ENCODE data around the gene CSMD2. TPM values are rescaled to one million over a fixed set of nuclear protein-coding genes. Genes with fewer than 3 reads are reported as not detected.

Gene CSMD2
- total and polyA plus RNA-seq, 2 of the 4 experiments (the other 2 are of a cell fraction): under 0.01 to 0.36 TPM

DNA sequence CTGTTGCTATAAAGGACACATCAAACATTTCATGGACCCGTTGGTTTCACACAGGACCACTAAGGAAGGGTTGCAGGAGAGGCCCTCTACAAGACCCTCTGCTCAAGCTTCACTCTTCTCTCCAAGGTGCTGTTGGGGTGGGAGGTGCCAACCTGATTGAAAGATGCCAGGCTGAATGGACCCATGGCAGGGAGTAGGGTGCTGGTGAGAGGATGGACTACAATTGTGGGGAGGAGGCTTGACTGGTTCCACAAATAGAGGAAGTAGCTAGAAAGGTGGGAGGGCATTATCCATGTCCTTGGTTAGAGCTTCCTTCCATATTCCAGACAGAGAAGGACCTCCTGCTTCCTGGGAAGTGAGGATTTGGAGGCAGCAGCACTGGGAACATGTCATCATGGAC lies 468.7 kb downstream of the CSMD2 start:
- no peak overlapping the region for H2BK5ac ChIP-seq (ENCODE audit: low read depth, low read length, poor library complexity, severe bottlenecking)
- in situ Hi-C loops (cut with MboI; ENCODE audit: low sequenced_read_pairs): no loop called here
- H3K56ac ChIP-seq (ENCODE audit: extremely low read depth, insufficient read depth, low read length): no peak overlapping the region
- dilution Hi-C loops (cut with HindIII; ENCODE audit: low sequenced_read_pairs, unreplicated experiment): no loop called here
- TF ChIP-seq, protein P1, sequence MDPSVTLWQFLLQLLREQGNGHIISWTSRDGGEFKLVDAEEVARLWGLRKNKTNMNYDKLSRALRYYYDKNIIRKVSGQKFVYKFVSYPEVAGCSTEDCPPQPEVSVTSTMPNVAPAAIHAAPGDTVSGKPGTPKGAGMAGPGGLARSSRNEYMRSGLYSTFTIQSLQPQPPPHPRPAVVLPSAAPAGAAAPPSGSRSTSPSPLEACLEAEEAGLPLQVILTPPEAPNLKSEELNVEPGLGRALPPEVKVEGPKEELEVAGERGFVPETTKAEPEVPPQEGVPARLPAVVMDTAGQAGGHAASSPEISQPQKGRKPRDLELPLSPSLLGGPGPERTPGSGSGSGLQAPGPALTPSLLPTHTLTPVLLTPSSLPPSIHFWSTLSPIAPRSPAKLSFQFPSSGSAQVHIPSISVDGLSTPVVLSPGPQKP (IDR thresholded peaks at IDR 0.05; ENCODE audit: borderline replicate concordance, low read depth, low read length): no peak
- TF ChIP-seq RCOR1 (IDR thresholded peaks at IDR 0.05; ENCODE audit: insufficient replicate concordance, low read length): no peak
- no peak for TF ChIP-seq FOS (IDR thresholded peaks at IDR 0.05; ENCODE audit: low read depth, low read length)
- DNase-seq: no peak
- intact Hi-C loops (cut with micrococcal nuclease): no loop called here
- no peaks in the 10 kb centered on the region for H3K4me1 ChIP-seq (ENCODE audit: control insufficient read depth, insufficient read depth, low read length)
- no peak overlapping the region for H3K4me3 ChIP-seq (ENCODE audit: insufficient read depth, low read depth, low read length)
- no peak overlapping the region for H3K4me2 ChIP-seq (ENCODE audit: low read depth, low read length)
- no peak overlapping the region for H2BK20ac ChIP-seq (ENCODE audit: low read depth, low read length)
- H3K36me3 ChIP-seq (ENCODE audit: control insufficient read depth, insufficient read depth, low read length): no peaks in the 10 kb centered on the region
- H2AK5ac ChIP-seq (ENCODE audit: low read depth, low read length): no peak overlapping the region
- no peak overlapping the region for H3K18ac ChIP-seq (ENCODE audit: low read depth, low read length)
- H3K14ac ChIP-seq (replicated peaks; ENCODE audit: low read depth, low read length): no peak overlapping the region
- H3K9me3 ChIP-seq (ENCODE audit: control insufficient read depth, insufficient read depth, low read length): peaks cover 5% of the 10 kb centered on the region; the same call in 1 of the 2 replicates
- H3K23ac ChIP-seq (ENCODE audit: low read depth, low read length): no peak overlapping the region
- no peak overlapping the region for H4K91ac ChIP-seq (ENCODE audit: insufficient read depth, low read depth, low read length)
- CTCF ChIA-PET: no interaction called here
- no peak overlapping the region for H2AFZ ChIP-seq (replicated peaks; ENCODE audit: low read length, poor library complexity)
- H4K8ac ChIP-seq (ENCODE audit: low read depth in 2 of 2, low read length in 2 of 2): no peak overlapping the region
- BruUV-seq (replicated peaks): no TSS peak
- WGBS, 2 experiments (ENCODE audit: extremely low coverage in 2 of 2, insufficient read length in 1 of 2): no CpG with 5 or more reads among the region's 1 CpG
- H4K5ac ChIP-seq (ENCODE audit: low read depth, low read length): no peak overlapping the region
- no peaks in the 10 kb centered on the region for H3K79me1 ChIP-seq (ENCODE audit: low read depth in 1 of 2, low read length in 2 of 2)
- H3K9me1 ChIP-seq (ENCODE audit: insufficient read depth, low read length): no peaks in the 10 kb centered on the region
- no peak overlapping the region for H3K27ac ChIP-seq (ENCODE audit: insufficient read depth, low read length)
- no peak for ATAC-seq (ENCODE audit: low read depth)
- no peaks in the 10 kb centered on the region for H4K20me1 ChIP-seq (ENCODE audit: insufficient read depth, low read length)
- H2AK9ac ChIP-seq (replicated peaks; ENCODE audit: low read depth, low read length, poor library complexity): no peak overlapping the region
- H2BK15ac ChIP-seq (ENCODE audit: low read depth, low read length): no peak overlapping the region
- H3K27me3 ChIP-seq (ENCODE audit: control insufficient read depth, insufficient read depth, low read length): no peaks in the 10 kb centered on the region
- H3K9ac ChIP-seq (ENCODE audit: low read depth, low read length): no peak overlapping the region
- POLR2A ChIA-PET (ENCODE audit: unreplicated experiment): no interaction called here
- no peak overlapping the region for H2BK120ac ChIP-seq (ENCODE audit: low read depth, low read length)
- no peak overlapping the region for H3K4ac ChIP-seq (ENCODE audit: low read depth, low read length)
